HG02981 (cell line): ENCODE measurements around the gene FZD10.

Source experiments
- ATAC-seq: cut with Tn5 transposase; IDR thresholded peaks from one replicate; pipeline ENCODE4 v1.9.1; 2021; ENCODE audit warnings: mild to moderate bottlenecking, moderate library complexity; ENCODE audit not compliant: unreplicated experiment

Gene FZD10

DNA sequence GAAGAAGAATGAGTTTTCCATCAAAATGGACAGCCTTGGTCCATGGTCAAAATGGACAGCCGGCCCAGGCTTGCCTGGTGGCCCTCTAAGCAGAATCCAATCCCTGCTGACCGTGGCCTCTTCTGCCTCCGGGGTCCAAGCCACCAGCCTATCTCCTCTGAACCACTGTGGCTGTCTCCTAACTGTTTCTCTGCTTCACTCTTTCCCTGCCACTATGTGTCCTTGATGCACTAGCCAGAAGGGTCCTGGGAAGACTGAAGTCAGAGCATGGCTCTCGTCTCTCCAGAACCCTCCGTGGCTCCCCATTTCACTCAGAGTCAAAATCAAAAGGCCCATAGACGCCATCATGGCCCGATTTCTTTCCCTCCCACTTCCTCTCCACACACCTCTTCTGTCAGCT, 8.5 kb upstream of the FZD10 start:
- no peak for ATAC-seq

- ATAC-seq, result no peak
These were observed 7.8 kb upstream of the FZD10 start for GRCh38 chr12:130154276-130155070.

GRCh38 chr12:130155416-130156073, 6.7 kb upstream of the FZD10 start:
- no peak for ATAC-seq

DNA sequence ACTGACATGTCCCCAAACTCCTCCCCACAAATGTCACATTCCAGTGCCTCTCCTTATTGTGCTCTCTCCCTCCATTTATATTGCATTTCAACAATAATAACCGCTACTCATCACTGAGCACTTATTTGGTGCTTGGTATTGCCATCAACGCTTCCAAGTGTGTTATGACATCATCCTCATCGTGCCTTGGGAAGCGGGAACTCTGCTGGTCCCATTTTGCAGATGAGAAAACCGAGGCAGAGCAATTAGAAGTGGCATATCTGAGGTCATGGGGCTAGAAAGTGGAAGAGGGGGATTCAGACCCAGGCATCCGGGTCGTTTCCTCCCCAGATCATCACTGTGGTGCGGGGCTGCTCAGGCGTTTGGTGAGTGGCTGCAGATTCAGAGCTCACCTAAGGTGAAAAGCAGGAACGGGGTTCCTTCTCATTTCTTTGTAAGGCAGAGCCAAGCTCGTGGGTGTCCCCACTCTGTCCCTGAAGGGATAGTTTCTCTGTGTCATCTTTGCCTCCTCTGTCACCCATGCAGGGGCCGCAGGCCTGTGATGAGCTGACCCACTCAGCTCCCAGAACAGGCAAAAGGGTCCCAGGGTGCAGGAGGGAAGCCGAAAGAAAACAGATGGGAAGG, 5.5 kb upstream of the FZD10 start:
- no peak for ATAC-seq

- no peak for ATAC-seq
These were observed 4.1 kb upstream of the FZD10 start for GRCh38 chr12:130157998-130158753.

DNA sequence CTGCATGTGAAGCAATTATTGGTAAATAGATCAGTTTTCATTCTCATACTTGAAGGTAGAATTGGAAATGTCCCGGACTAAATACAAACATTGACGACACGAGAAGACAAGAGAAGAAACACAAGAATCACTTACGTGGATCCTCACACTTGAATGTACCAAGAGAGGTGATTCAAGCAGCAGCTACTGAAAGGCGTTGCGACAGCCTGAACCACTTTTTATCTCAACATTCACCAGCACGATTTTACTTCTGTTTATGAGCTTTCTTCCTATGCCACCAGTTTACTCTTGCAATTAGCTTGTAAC, 3.6 kb upstream of the FZD10 start:
- ATAC-seq, result no peak

DNA sequence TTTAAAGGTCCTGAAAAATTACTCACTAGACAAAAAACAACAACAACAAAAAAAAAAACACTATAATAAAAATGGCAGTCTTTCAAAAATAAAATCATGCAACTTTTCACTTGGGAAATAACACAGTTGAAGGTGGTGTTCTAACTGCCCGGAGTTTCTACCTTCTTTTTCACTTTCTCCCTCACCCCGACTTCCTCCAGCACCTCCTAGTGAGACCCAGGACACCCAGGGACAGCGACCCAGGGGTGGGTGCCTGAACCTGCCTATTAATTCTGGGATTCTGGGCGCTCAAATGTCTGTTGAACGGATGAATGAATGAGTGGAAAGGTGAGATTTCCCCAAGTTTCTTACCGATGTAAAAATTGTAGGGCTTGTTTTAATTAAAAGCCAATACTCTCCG, 2.0 kb upstream of the FZD10 start:
- ATAC-seq, result no peak

GRCh38 chr12:130160711-130161231, 1.5 kb upstream of the FZD10 start:
- no peak for ATAC-seq

- ATAC-seq, result no peak
These were observed 712 bp upstream of the FZD10 start for GRCh38 chr12:130161261-130162243.

DNA sequence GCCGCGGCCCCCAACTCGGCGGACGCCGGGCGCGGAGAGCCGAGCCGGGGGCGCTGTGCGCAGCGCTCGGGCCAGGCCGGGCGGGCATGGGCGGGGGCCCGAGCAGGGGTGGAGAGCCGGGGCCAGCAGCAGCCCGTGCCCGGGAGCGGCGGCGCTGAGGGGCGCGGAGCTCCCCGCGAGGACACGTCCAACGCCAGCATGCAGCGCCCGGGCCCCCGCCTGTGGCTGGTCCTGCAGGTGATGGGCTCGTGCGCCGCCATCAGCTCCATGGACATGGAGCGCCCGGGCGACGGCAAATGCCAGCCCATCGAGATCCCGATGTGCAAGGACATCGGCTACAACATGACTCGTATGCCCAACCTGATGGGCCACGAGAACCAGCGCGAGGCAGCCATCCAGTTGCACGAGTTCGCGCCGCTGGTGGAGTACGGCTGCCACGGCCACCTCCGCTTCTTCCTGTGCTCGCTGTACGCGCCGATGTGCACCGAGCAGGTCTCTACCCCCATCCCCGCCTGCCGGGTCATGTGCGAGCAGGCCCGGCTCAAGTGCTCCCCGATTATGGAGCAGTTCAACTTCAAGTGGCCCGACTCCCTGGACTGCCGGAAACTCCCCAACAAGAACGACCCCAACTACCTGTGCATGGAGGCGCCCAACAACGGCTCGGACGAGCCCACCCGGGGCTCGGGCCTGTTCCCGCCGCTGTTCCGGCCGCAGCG, 639 bp downstream of the FZD10 start:
- no peak for ATAC-seq

- no peak for ATAC-seq
These were observed 1.4 kb downstream of the FZD10 start for GRCh38 chr12:130163461-130164215.

DNA sequence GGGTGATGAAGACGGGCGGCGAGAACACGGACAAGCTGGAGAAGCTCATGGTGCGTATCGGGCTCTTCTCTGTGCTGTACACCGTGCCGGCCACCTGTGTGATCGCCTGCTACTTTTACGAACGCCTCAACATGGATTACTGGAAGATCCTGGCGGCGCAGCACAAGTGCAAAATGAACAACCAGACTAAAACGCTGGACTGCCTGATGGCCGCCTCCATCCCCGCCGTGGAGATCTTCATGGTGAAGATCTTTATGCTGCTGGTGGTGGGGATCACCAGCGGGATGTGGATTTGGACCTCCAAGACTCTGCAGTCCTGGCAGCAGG, 1.9 kb downstream of the FZD10 start:
- ATAC-seq, result no peak

GRCh38 chr12:130164936-130165335, 2.7 kb downstream of the FZD10 start:
- no peak for ATAC-seq

DNA sequence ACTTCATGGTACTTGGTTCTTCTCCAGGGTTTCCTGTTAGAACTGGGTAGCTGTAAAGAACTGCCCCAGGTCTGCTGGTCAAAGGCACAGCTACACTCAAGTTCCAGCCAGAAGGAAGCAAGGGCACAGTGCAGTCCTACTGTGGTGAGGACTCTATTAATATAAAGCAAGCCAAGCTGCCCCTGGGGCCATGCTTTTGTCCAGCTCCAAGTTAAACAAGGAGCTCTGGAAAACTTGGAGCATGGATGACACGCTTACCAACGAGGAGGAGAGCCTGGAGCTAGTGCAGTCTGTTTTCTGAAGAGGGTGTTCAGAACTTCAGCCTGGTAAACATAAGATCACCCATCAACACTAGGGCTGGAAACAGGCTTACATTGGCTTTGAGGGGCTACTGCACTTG, 4.0 kb downstream of the FZD10 start:
- ATAC-seq, result no peak

DNA sequence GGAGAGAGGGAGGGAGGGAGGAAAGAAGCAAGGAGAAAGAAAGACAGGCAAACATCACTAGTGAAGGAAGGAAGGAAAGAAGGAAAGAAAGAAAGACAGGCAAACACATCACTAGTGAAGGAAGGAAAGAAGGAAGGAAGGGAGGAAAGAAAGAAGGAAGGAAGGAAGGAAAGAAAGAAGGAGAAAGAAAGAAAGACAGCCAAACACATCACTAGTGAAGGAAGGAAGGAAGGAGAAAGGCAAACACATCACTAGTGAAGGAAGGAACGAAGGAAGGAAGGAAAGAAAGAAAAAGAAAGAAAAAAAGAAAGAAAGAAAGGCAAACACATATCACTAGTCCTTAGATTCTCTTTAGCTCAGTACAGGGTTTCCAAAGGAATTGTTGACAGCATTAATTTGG, 5.3 kb downstream of the FZD10 start:
- no peak for ATAC-seq

- no peak for ATAC-seq
These were observed 7.0 kb downstream of the FZD10 start for GRCh38 chr12:130169256-130169655.

GRCh38 chr12:130169924-130170323, 7.7 kb downstream of the FZD10 start:
- no peak for ATAC-seq

- ATAC-seq, result no peak
These were observed 8.3 kb downstream of the FZD10 start for GRCh38 chr12:130170611-130171010.

- ATAC-seq, result no peak
These were observed 15.5 kb downstream of the FZD10 start for GRCh38 chr12:130177635-130178242.
